Pancreas (tissue), 10 donors: ENCODE data around the gene AOPEP. TPM values are rescaled to one million over a fixed set of nuclear protein-coding genes. Genes with fewer than 3 reads are reported as not detected.

Experiments used
- ATAC-seq, 4 donors: fragments of 200-7000 bp; cut with Tn5 transposase; one replicate each; pipeline versions ENCODE4 v1.8.0 to v1.9.1; 2020; ENCODE audit warnings: mild to moderate bottlenecking in 4 of 4, moderate library complexity in 4 of 4
- DNase-seq, 6 donors: peaks; one replicate each; pipeline ENCODE4 v3.0.0-alpha.2; 2020
- FAIRE-seq: peaks from 2 replicates; lab custom pipeline; 2012; peaks lifted over from hg19 to GRCh38; lab: Jason Lieb, UNC
- H3K27ac ChIP-seq, 4 donors: fragments of 200-600 bp; sonication (generic); 1 replicate in 3 of 4; 2 replicates in 1 of 4; pipeline versions ENCODE4 v1.5.0 to v1.8.0; 2020
- H3K27me3 ChIP-seq, 4 donors: fragments of 200-600 bp; one replicate each; pipeline ENCODE4 v1.8.0; 2021
- H3K36me3 ChIP-seq, 3 donors: fragments of 200-600 bp; sonication (generic) in 1 of 3; one replicate each; pipeline versions ENCODE4 v1.5.0 to v1.8.0; 2020 to 2021
- H3K4me1 ChIP-seq, 3 donors: fragments of 200-600 bp; one replicate each; pipeline ENCODE4 v1.8.0; 2021
- H3K4me3 ChIP-seq, 4 donors: fragments of 200-600 bp; sonication (generic) in 2 of 4; one replicate each; pipeline versions ENCODE4 v1.5.0 to v1.8.0; 2020 to 2021
- H3K9me3 ChIP-seq, 4 donors: fragments of 200-600 bp; one replicate each; pipeline ENCODE4 v1.8.0; 2021
- CTCF ChIP-seq, 4 donors: fragments of 200-600 bp; sonication (generic) in 3 of 4; IDR thresholded peaks; one replicate each; pipeline versions ENCODE4 v1.5.0 to v1.8.0; 2021; ENCODE audit warnings: antibody characterized with exemption in 4 of 4
- WGBS, 2 donors: extraction: QIAGEN DNeasy Blood & Tissue Kit; methylation state at CpG; one replicate each; pipeline ENCODE4 v1.1.7; 2013; 5-methylcytosine and 5-hydroxymethylcytosine counted together
- intact Hi-C, 3 donors: fragments of 100-400 bp; cut with DNase I; formaldehyde crosslinking; loops; one replicate each; pipeline versions ENCODE4 v1.11.1 to v1.14.2; 2022
- polyA plus RNA-seq, 2 donors: library from polyadenylated mRNA; stranded (reverse); fragments of 200-250 nt; gene quantifications; one replicate each; pipeline ENCODE4 v1.2.3, GENCODE V29; 2013
- total RNA-seq, 6 donors: library from RNA; stranded (reverse); fragmentation: NEBNext Ultra II Directional in 4 of 6; extraction: Animal tissue kit (Norgen Biotek cat#: 25700) in 4 of 6; gene quantifications; one replicate each; pipeline versions ENCODE4 v1.2.1 to v1.2.4, GENCODE V29; 2021 to 2023
- donor health status: healthy with polysubstance abuse.
- donor health status: DM: no; HTN: no; CAD: no; lungs with moderate emphysema.
- donor health status: DM: no; HTN: no; CAD: no.
- donor health status: control.
- donor health status: control.
- donor health status: Bipolar disorder and iron deficiency.
- donor health status: DM: yes; HTN: yes; CAD: no.
- donor health status: DM: no; HTN: no; CAD: no.
- donor health status: DM: no; HTN: no; CAD: no.
- donor health status: DM: yes; HTN: yes; CAD: no.

AOPEP gene
- total and polyA plus RNA-seq, 8 donors: 50.5 to 140 (median 76.7) TPM

- DNase-seq: no peak
- peak overlapping the region in 1 of 4 donors; percentile 0 for H3K27ac ChIP-seq
- ATAC-seq: no peak
- WGBS, 2 donors: 50 to 89% methylated on average over 3 of the region's 3 CpGs
- H3K4me1 ChIP-seq: peaks cover 55 to 77% (median 76%) of the 10 kb centered on the region in 3 donors
- intact Hi-C loops: no loop called here
- H3K9me3 ChIP-seq: no peaks in the 10 kb centered on the region
- no peaks in the 10 kb centered on the region for H3K27me3 ChIP-seq
- no peak for TF ChIP-seq CTCF (IDR thresholded peaks at IDR 0.05)
- FAIRE-seq: no peak
- no peak overlapping the region for H3K4me3 ChIP-seq
- no peaks in the 10 kb centered on the region for H3K36me3 ChIP-seq
These were observed 309.3 kb downstream of the AOPEP start for GRCh38 chr9:95035846-95036245.

GRCh38 chr9:95036676-95037075 lies 310.2 kb downstream of the AOPEP start:
- TF ChIP-seq CTCF (IDR thresholded peaks at IDR 0.05): no peak
- peak overlapping the region in 2 of 4 donors; percentile 6 to 55 for H3K27ac ChIP-seq
- WGBS, 2 donors: 69 to 70% methylated on average over 2 of the region's 2 CpGs
- H3K27me3 ChIP-seq: no peaks in the 10 kb centered on the region
- no peak for DNase-seq
- no peak for ATAC-seq
- no peaks in the 10 kb centered on the region for H3K36me3 ChIP-seq
- no peak for FAIRE-seq
- no peak overlapping the region for H3K4me3 ChIP-seq
- peaks cover 47 to 72% (median 68%) of the 10 kb centered on the region in 3 donors for H3K4me1 ChIP-seq
- intact Hi-C loops: no loop called here
- no peaks in the 10 kb centered on the region for H3K9me3 ChIP-seq

GRCh38 chr9:95037789-95038521 lies 311.5 kb downstream of the AOPEP start:
- no peak for FAIRE-seq
- DNase-seq: no peak
- H3K27ac ChIP-seq: peak overlapping the region in 3 of 4 donors; percentile 6 to 64 (median 55)
- H3K4me3 ChIP-seq: no peak overlapping the region
- H3K4me1 ChIP-seq: peaks cover 43 to 67% (median 63%) of the 10 kb centered on the region in 3 donors
- 54 to 62% methylated on average over 7 of the region's 7 CpGs for WGBS, 2 donors
- intact Hi-C loops: no loop called here
- no peak for TF ChIP-seq CTCF (IDR thresholded peaks at IDR 0.05)
- ATAC-seq: peak in 1 of 4 donors; percentile 21
- no peaks in the 10 kb centered on the region for H3K36me3 ChIP-seq
- no peaks in the 10 kb centered on the region for H3K9me3 ChIP-seq
- no peaks in the 10 kb centered on the region for H3K27me3 ChIP-seq

GRCh38 chr9:95038666-95039065 lies 312.2 kb downstream of the AOPEP start:
- ATAC-seq (no peak), FAIRE-seq (no peak), DNase-seq (no peak)
- peaks cover 44 to 66% (median 64%) of the 10 kb centered on the region in 3 donors for H3K4me1 ChIP-seq
- no peaks in the 10 kb centered on the region for H3K27me3 ChIP-seq
- H3K4me3 ChIP-seq: no peak overlapping the region
- intact Hi-C loops: no loop called here
- no peak for TF ChIP-seq CTCF (IDR thresholded peaks at IDR 0.05)
- H3K27ac ChIP-seq: peak overlapping the region in 1 of 4 donors; percentile 64
- H3K36me3 ChIP-seq: no peaks in the 10 kb centered on the region
- H3K9me3 ChIP-seq: no peaks in the 10 kb centered on the region
- 81 to 89% methylated on average over 9 of the region's 9 CpGs for WGBS, 2 donors

- peaks cover 44 to 69% (median 63%) of the 10 kb centered on the region in 3 donors for H3K4me1 ChIP-seq
- H3K4me3 ChIP-seq: no peak overlapping the region
- FAIRE-seq (no peak), DNase-seq (no peak), ATAC-seq (no peak)
- WGBS, 2 donors: 67 to 76% methylated on average over 5 of the region's 5 CpGs
- H3K36me3 ChIP-seq: no peaks in the 10 kb centered on the region
- TF ChIP-seq CTCF (IDR thresholded peaks at IDR 0.05): no peak
- no peaks in the 10 kb centered on the region for H3K9me3 ChIP-seq
- intact Hi-C loops: no loop called here
- peak overlapping the region in 3 of 4 donors; percentile 34 to 89 (median 79) for H3K27ac ChIP-seq
- H3K27me3 ChIP-seq: no peaks in the 10 kb centered on the region
These were observed 313.6 kb downstream of the AOPEP start for GRCh38 chr9:95040106-95040505.
